GM18868 (cell line): ENCODE measurements around the gene ALKBH3.

Experiments
- ATAC-seq: cut with Tn5 transposase; IDR thresholded peaks from one replicate; pipeline ENCODE4 v1.9.1; 2021; ENCODE audit warnings: mild to moderate bottlenecking, moderate library complexity; ENCODE audit not compliant: unreplicated experiment

ALKBH3 gene

DNA sequence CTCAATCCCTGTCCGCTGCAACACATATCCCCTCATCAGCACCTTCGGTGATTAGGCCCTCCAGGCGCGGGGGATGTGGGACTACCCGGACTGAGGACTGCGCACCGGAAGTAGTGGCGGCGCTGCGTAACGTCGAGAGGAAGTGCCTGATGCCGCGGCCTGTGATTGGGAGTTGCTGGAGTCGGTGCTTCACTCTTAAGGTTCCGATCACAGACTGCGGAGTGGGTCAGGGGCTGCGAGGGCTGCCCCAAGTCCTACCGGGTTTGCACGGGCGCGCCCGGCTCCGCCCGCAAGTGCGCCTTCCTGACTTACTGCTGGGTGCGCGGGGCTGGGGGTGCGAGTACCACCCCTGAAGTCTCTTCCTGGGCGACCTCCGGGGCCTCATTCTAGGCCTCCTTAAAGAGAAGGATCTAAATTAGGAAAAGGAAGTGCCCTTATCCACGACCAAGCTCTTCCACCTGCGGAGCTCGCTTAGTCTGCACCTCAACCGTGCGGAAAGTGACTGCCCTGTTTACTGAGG, at the start of gene ALKBH3:
ALKBH3 (plus strand) TSS at position 192 of the 520 bp plus-strand sequence. CDS start 1,822 bp downstream, outside the sequence.
- ATAC-seq = peak; percentile 99

DNA sequence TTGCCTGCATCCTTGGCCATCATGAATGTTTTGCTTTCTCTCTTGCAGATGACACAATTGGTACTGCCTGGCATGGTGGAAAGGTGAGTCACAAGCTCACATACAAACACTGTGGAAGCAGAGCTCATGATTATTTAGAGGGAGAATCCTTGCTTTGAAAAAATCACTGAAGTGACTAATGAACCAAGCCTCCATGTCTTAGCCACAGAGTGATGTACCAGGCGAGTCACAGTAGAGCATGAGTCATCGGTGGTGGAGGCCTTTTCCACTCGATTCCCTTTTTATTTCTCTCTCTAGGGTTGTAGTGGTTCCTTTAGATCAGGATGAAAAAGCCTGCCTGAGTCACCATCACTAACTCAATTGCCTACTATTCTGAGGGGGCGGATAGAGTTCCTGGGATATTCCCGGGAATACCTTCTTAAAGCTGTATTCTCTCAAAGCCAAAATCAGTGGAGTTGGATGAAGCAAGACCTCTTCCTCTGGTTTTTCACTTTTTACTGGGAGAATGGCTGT, 49.6 kb upstream of the ALKBH3 start:
- peak; percentile 76 for ATAC-seq

DNA sequence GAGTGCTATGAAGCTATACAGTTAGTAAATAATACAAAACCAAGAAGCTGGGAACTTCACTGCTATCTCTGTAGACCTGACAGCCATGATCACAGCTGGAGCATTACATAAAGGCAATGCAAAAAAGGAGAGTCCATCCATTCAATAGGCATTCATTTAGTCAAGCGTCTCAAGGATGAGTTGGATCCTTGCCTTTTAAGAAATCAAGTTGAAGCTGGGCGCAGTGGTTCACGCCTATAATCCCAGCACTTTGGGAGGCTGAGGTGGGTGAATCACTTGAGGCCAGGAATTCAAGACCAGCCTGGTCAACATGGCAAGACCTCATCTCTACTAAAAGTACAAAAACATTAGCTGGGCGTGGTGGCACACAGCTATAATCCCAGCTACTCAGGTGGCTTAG, 48.1 kb upstream of the ALKBH3 start:
- ATAC-seq = no peak

- ATAC-seq = no peak
Measured at GRCh38 chr11:43833657-43834073, 47.0 kb upstream of the ALKBH3 start.

- ATAC-seq = no peak
Measured at GRCh38 chr11:43834286-43834685, 46.3 kb upstream of the ALKBH3 start.

- no peak for ATAC-seq
Measured at GRCh38 chr11:43835104-43835503, 45.5 kb upstream of the ALKBH3 start.

- no peak for ATAC-seq
Measured at GRCh38 chr11:43837879-43838278, 42.8 kb upstream of the ALKBH3 start.

DNA sequence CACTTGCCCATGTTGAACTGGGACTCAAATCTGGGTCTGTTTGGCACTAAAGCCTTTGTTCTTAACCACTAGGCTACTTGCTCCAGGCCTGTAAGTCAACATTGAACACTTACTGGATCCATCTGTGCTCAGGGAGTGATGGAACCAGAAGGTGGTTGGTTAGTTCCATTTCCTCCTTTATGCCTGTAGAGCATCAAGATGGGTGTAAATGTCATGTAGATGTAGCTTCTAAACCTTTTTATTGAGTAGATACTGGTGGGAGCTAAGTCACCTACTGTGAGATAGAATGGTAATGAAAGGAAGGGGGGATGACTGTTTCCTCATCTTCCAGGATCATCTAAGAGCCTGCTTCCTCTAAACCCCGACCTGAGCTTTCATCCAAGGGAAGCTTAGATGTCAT, 38.6 kb upstream of the ALKBH3 start:
- no peak for ATAC-seq

DNA sequence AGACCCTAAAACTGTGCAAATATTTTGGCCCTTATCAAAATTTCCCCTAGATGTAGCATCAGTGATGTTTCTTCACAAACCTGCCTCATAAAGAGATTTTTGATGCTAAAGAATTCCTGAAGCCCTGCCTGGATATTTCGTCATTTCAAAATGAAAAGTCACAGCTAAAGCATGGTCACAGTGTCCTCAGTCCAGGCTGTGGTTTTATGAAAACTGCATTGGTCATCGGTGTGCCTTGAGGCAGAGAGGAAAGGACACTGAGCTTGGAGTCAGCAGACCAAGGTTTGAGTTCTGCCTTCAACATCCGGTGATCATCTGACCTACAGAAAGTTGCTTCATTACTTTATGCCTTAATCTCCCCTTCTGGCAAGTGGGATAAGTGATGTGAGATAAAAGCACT, 34.8 kb upstream of the ALKBH3 start:
- no peak for ATAC-seq

DNA sequence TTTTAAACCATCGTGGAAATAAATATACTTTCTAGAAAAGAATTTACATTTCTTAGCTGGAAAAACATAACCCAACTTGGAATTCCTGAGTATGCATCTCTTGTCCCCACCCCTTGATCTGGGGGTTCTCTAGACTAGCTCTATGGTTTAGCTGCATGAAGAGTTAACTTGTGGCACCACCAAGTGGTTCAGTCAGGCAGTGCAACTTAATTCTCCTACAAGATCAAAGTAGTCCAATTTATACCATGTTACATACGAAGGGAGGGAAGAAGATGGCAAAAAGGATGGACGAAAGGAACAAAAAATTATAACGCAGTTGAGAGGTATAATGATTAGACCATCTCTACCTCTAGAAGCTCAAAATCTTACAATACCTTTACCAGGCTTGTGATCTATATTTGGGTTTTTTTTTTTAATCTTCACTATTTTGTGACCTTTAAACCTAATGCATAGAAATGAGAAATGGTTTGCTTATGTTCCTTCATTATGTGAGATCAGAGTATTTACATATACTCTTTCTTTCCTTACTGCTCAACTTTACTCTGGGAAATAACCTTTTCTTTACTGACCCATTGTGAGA, 28.5 kb upstream of the ALKBH3 start:
- peak; percentile 94 for ATAC-seq

DNA sequence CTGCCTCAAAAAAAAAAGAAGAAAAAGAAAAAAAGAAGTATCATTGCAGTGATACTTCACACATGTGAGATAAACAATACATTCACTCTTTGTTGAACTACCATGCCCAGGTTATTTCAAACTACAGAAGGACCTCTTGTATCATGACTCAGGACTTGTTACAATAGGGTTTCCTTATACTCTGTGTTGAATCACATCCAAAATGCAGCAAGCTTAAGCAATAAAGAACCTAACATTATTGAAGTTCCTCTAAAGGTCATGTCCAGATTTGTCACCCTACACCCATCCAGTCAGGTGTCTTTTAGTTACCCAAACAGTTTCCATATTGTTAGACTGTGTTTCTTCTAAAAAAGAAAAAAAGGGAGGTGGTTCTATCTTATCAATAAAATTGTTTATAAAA, 26.9 kb upstream of the ALKBH3 start:
- ATAC-seq = no peak

DNA sequence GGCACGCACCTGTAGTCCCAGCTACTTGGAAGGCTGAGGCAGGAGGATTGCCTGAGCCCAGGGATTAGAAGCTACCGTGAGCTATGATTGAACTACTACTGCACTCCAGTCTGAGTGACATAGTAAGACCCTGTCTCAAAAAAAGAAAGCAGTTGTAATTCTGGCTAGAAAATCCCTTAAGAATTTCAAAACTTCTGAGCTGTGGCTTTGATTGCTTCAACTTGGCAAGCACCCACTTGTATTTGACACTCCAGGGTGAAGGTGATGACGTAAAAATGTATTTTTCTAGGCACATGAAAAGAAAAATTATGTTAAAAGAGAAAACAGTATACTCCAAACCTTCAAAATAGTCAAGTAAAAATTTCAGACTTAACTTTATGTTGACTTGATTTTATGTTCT, 23.6 kb upstream of the ALKBH3 start:
- ATAC-seq = no peak

- ATAC-seq = no peak
Measured at GRCh38 chr11:43861141-43861540, 19.5 kb upstream of the ALKBH3 start.

DNA sequence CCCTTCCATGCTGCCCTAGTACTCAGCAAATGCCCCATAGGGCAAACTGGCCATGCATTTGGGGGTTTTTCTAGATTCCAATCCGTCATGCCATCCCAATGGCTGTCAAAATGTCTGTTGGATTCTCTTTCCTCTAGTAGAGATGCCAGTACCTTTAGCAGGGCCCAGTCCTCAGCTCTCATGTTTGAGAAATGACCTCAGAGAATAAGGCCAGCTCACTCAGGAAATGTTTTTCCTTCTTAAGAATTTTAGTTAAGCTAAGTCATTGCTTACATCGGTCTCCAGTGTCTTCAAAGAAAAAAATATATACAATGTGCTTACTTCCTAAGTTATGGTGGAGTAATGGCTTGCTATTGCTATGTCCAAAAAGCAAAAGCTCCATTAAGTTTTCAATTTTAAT, 14.1 kb upstream of the ALKBH3 start:
- ATAC-seq = no peak

DNA sequence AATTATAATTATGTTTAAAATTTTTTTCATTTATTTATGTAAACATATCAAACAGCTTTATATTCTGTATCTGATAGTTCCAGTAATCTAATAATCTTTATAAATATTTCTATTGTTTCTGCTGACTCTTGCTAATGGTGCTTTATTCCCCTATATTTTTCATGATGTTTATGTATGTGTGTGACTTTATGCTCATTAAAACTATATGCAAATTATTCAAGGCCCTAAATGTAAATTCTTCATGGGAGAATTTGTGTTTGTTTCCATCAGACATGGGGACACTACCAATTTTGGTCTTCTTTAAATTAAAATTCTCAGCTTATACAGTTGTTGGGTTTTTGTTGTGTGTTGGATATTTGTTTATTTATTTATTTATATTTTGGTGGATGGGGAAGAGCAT, 13.7 kb upstream of the ALKBH3 start:
- ATAC-seq = no peak

- peak; percentile 100 for ATAC-seq
Measured at GRCh38 chr11:43868852-43869567, 11.6 kb upstream of the ALKBH3 start.

DNA sequence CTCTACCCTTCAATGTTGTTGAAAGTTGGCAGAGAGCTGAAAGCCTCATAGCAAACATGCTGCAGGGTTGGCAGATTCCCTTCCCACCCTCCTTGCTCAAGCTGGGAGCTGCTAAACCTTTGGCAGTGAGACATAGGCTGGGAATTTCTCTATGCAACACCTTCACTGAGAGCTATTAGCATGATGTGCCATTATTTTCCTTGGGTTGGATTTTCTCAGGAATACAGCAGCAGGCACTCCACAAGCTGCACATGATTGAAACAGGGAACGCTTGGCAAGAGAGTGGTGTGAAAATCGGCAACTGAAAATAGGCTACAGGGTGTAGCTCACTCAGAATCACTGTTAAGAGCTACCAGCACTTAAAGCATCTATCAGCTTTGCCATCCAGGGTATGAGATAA, 9.6 kb upstream of the ALKBH3 start:
- no peak for ATAC-seq

DNA sequence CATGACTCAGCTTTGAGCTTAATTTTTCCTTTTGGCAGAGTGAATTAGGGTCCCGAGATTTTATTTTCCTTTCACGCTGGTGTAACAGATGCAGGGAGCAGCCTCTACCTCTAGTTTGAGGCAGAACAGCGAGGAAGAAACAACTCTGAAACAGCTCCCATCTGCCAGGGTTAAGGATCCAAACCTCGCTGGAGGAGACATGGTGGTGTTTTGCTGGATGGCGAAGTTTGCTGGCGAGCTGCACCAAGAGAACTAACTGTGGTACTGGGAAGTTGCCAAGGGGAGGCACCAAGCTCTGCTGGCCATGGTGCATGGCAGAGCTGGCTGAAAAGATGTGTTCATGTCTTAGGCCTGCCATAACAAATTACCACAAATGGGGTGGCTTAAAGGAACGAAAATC, 7.6 kb upstream of the ALKBH3 start:
- ATAC-seq = no peak

GRCh38 chr11:43874078-43874477, 6.6 kb upstream of the ALKBH3 start:
- no peak for ATAC-seq

DNA sequence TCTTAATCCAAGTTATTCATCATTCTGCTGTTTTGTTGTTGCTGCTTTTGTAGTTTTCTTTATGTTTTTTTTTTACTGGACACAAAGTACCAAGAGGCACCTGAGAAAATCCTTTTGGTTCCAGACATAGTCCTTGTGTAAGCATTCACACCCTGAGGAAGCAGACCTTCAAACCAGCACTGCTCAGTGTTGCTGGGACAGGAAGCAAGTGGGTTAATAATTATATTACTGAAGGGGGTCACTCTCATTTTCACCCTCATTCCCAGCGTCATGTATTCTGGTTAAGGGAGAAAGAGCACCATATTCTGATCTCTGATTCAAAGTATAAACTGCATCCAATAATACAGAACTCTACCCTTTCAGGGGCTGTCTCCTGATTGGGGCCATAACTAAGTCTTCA, 5.9 kb upstream of the ALKBH3 start:
- no peak for ATAC-seq

DNA sequence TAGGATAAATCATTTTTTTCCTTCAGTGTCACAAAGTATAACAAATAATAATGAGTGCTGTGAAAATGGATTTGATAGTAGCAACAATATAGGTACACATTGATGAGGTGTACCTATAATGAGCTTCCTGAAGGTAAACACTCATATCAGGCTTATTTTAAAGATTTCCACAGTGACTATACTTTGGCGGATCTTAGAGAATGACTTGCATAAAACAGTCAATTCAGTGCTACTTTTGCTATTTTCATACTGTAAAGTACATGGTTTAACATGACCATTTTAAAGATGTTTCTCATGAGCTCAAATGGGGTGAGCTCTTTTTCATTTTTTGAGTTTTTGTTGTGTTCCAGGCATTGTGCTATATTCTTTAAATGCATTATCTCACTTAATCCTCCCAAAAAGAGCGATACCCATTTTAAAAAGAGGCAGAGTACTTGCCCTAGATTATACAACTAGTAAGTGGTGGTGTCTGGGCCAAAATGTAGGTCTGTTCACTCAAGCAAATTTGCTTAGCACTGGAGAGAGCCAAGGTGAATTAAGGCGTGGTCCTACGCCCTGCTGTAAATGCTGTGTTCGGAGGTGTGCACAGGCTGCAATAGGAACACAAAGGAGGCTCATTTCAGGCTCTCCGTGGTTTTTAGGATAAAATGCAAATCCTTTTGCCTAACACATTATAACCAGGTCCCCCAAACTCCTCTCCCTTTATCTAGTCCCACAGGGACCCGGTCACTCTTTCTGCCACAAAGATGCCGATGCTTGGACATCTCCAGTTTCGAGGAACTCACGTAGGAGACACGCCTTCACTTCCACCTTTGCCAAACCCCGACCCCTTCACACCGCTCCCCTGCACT, 617 bp upstream of the ALKBH3 start:
- no peak for ATAC-seq
